Stimulated activated CD4-positive, alpha-beta T cell treated with anti-CD3 and anti-CD28 coated beads, Interleukin-4, amount 100 ng/mL, for 48 hours (primary cell): ENCODE measurements around the gene RANBP10.
"Not testable (repeated sequence)": the region's sequence is repeated elsewhere in the genome, so short reads cannot be mapped to it uniquely, and the experiment has no call there.

Source experiments
- DNase-seq, 2 donors: peaks; one replicate each; pipeline ENCODE4 v3.0.0-alpha.2; 2020; ENCODE audit warnings: low read depth in 2 of 2

RANBP10 gene

DNA sequence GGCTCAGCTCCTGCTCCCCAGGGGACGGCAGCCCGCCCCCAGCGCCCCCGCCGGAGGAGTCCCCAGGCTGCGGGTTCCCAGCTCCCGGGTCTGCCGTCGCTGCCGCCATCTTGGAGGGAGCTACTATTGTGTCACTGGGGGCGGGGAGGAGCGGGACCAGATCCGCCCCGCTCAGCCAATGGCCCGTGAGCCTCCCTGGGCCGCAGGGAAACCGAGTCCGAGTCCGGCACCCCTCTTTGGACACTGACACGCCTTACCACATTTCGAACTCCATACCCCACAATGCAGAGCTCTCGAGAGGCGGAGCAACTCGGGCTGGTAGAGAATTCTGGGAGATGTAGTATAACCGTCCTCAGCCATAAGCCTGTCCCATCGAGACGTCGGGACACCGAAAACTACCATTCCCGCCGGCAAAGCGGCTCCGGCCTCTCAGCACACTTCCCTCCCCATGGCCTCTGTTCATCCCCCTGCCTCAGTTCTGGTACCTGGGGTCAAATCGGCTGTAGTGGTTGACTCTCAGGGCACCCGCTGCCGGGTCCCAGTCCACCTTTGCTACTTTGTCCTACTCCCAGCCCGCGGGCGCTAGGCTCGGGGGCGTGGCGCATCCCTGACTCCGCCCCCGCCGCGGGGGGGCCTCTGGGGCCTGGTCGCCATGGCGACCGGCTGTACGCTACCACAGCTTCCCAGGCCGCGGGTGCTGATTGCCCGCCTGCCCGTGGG is at the start of gene RANBP10, which contains the start of gene TSNAXIP1:
TSS of gene RANBP10 (minus strand) at position 133 of the 720 bp plus-strand sequence. CDS start at position 109, 24 bp downstream.
TSS of gene TSNAXIP1 (plus strand) at position 462 of the 720 bp plus-strand sequence. CDS start 261 bp downstream, outside the sequence.
- peak; percentile 89 to 95 for DNase-seq

DNA sequence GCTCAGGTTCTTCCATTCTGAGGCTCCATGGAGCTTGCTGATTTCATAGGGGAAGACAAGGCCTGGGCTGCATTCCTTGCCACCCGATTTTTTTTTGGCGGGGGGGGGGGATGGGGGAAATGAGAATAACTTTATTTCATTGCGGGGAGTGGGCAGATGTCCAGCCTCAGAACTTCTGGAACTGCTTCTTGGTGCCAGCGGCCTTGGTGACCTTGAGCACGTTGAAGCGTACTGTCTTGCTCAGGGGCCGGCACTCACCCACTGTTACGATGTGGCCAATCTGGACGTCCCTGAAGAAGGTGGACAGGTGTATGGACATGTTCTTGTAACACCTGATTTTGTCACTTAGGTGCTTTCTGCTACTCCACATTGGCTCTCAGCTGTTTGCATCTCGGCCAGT is 49.4 kb upstream of the RANBP10 start:
- no peak for DNase-seq

DNA sequence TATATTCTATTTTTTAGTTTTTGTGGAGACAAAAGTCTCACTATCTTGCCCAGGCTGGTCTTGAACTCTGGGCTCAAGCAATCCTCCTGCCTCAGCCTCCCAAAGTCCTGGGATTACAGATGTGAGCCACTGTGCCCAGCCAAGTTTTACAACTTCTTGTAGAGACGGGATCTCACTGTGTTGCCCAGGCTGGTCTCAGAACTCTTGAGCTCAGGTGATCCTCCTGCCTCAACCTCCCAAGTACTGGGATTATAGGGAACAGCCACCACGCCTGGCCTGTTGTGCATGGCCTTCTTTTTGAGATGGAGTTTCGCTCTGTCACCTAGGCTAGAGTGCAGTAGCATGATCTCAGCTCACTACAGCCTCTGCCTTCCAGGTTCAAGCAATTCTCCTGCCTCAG is 47.3 kb upstream of the RANBP10 start:
- DNase-seq = no peak

DNA sequence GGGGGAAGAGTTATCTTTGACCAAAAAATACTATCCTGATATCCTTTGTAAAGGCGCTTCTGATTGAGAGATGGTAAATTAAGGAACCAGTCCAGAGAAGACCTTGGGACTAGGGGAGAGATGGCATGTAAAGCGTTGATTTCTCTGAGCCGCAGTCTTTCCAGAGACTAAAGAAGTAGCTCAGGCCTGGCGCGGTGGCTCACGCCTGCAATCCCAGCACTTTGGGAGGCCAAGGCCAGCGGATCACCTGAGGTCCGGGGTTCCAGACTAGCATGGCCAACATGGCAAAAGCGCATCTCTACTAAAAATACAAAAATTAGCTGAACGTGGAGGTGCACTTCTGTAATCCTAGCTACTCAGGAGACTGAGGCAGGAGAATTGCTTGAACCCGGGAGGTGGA is 41.8 kb upstream of the RANBP10 start:
- DNase-seq = no peak

DNA sequence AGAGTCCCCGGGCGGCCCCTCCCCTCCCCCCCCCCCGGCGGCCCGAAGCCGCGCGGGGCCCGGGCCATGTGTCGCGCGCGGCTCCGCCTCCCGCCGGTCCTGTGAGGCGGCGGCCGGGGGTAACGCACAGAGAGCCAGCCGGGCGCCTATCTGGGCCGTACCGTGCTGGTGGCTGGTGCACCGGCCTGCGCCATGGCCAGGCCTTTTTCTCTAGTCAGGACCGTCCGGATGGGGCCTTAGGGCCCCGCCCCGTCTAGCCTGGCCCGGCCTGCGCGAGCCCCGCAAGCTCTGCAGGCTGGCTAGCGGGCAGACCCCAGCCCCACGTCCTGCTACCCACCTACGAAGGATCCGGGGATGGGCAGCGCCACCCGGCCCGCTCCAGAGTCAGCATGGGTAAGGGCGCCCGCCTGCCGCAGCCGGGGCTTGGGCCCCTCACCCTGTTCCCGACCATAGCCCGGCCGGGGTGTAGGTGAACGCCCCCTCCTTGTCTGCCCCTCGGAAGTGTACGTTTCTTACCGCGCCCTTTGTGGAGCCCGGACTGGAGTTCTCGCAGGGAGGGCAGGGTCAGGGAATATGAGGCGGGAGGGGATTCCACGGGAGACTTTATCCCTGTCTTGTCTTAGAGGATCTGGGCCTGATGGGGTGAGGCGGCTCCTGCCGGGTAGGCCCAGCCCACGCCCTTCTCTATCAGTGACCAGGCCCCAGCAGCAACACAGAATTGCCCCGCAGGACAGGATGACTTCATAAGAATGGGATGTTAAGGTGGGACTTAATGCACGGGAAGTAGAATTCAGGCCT is 40.9 kb upstream of the RANBP10 start, which contains the start of gene CENPT:
TSS of gene CENPT (minus strand) at position 630 of the 798 bp plus-strand sequence. CDS start 13,834 bp downstream, outside the sequence.
- DNase-seq = no peak

DNA sequence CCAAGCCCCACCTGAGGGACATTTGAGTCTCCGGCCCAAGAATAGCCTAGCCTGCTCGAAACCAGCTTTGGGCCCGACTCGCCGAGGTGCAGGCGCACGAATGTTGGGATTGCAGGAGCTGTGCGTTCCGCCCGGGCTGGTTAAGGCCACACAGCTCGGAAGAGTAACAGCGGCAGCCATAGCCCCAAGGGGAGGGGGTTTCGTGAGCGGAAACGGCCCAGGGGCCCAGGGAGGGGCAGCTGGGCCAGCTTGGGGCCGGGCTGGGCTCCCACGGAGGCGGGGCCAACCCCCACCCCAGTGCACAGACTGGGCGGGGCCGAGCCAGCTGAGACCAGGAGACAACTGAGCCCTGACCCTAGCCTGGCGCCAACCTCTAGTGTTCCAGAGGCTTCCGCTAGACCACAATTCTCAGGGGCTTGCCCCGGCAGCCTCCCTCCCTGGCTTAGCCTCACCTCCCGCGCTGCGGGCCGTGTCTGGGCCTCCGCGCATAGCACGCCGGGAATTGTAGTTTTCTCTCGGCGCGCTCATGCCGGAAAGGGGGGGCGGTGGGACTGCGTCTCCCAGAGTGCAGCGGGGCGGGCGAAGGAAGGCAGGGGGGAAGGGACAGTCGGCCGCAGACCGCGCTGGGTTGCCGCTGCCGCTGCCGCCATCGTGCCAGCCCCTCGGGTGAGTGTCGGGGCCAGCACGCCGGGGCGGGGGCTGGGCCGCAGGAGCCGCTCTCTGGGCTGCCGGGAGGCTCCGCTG is 40.1 kb upstream of the RANBP10 start, which contains the start of gene NUTF2:
TSS of gene NUTF2 (plus strand) at position 614 of the 744 bp plus-strand sequence. CDS start 18,198 bp downstream, outside the sequence.
- peak; percentile 93 to 97 for DNase-seq

DNA sequence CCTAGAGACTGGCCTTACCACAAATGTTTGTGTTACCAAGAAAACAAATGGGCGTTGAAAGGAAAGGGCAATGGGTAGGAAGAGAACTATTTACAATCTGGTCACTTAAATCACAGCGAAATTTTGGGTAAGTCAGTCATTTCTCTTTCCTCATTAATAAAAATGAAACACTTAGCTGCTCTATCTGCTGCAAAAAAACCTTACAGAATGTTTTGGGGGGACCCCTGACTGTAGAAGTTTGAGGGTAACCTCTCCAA is 39.6 kb upstream of the RANBP10 start:
- no peak for DNase-seq

DNA sequence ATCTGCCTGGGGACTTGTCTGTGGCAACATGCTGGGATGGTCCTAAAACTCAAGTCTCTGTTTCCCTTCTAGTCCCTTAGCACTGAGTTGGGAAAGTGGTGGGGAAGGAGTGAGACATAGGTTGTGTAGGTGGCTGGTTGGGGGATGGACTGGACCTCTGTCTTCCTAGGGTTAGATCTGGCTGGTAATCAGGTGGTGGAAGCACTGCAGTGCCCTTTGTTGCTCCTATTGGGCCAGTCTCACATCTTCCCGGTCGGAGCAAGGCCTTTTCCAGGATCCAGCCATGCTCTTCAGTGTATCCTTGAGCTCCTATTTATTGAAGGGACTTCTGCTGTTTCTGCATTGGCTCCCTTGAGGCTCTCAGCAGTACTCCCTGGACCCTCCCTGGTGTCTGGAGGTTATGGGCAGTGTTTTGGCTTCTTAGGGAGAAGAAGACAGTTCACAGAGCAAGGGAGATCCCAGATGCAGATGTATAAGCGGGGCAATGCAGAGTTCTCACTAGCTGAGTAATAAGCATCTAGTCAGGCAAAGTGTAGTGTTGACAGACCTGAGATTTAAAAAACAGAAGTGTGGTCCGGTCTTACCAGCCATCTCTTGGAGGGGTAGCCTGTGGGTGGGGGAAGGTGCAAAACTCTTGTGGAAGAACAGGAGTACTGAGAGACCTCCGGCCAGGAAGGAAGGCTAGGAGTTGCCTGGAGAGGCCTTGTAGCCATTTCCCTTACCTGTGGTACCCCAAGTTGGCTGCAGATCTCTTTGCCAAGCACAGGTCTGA is 39.1 kb upstream of the RANBP10 start:
- no peak for DNase-seq

DNA sequence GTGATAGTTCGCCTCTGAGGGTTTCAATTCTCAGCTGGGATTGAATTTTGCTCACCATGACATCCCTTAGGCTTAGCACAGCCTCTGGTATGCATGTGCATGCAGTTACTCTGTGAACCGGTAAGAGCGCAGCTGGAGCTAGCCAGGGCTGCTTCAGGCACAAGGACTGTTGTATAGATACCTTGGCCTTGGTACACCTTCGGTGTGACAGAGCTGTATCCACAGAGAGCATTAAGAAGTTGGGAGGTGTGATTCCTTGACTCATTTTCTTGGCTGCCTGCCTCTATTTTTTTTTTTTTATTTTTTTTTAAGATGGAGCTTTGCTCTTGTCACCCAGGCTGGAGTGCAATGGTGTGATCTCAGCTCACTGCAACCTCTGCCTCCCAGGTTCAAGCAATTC is 38.1 kb upstream of the RANBP10 start:
- no peak for DNase-seq

DNA sequence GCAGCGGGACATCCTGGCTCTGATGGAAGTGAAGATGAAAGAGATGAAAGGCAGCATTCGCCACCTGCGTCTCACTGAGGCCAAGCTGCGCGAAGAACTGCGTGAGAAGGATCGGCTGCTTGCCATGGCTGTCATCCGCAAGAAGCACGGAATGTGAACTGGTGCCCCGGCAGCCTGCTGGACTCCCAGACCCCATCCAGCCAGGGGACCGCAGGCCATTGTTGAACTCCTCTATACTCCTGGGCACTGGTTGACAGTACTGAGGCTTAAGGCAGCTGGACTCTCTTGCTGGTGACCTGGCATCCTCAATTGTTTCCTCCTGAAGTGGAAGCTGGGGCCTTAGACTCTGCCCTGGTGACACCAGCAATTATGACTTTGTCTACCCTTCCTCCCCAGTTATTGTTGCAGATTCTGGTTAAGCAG is 37.0 kb upstream of the RANBP10 start:
- DNase-seq = peak in 1 of 2 donors; percentile 27

DNA sequence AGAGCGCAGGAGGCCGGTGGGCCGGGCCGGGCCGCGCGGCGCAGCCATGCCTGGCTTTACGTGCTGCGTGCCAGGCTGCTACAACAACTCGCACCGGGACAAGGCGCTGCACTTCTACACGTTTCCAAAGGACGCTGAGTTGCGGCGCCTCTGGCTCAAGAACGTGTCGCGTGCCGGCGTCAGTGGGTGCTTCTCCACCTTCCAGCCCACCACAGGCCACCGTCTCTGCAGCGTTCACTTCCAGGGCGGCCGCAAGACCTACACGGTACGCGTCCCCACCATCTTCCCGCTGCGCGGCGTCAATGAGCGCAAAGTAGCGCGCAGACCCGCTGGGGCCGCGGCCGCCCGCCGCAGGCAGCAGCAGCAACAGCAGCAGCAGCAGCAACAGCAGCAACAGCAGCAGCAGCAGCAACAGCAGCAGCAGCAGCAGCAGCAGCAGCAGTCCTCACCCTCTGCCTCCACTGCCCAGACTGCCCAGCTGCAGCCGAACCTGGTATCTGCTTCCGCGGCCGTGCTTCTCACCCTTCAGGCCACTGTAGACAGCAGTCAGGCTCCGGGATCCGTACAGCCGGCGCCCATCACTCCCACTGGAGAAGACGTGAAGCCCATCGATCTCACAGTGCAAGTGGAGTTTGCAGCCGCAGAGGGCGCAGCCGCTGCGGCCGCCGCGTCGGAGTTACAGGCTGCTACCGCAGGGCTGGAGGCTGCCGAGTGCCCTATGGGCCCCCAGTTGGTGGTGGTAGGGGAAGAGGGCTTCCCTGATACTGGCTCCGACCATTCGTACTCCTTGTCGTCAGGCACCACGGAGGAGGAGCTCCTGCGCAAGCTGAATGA is 36.4 kb upstream of the RANBP10 start:
- DNase-seq = peak; percentile 51

DNA sequence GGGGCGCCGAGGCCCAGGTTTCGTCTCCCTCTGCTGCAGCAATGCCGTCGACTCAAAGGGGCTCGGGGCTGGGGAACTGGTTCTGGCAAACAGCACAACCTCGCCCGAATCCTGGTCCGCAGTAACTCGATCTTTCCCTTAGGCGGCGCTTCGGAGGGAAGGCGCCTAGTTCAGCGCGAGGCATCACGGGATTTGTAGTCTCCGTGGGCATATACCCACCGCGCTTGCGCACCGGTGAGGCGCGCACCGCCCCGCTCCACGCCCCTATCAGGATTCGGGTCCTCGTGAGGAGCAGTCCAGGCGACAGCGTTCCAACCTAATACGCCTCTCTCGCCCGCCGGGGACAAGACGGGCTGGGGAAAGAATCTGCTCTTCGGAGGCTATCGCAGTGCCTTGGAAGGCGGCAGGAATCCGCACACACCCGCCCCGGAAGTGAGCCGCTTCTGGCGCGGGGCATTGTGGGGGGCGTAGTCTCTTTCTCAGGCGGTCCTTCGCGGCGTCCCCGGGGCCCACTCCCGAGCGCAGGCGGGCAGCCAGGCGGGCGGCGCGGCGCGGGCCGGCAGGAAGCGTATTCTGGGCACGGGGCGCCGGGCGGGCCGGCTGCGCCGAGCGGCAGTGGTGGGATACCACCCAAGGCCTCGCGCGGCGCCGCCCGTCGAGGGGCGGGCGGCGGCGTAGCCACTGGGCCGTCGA is 35.6 kb upstream of the RANBP10 start, which contains the start of gene THAP11:
TSS of gene THAP11 (plus strand) at position 505 of the 693 bp plus-strand sequence. CDS start 235 bp downstream, outside the sequence.
- DNase-seq = peak; percentile 89 to 90

DNA sequence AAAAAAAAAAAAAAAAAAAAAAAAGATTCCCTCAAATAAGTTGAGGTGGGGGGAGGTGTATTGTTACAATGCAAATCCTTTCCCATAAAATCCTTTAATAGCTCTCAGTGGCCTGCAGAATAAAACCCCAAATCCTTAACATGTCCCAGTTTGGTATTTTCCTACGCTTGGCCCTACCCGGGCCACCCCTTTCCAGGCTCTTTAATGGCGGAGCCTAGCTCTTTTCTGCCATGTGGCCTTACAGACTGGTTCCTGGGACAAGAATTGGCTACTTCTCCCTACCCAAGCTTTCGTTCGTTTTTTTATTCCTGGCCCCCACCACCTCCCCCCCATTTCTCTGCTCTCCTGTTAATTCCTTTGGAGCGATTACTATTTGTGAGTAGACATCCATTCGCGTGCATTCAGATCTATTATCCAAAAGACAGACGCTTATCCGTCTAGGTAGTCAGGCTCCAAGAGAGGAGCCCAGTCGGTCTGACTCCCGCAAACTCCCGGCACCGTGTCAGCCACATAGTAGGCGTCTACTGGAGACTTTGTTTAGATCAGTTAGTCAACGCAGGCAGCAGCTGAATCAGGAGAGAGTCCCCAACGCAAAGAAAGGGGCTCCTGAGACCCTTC is 34.9 kb upstream of the RANBP10 start:
- no peak for DNase-seq

DNA sequence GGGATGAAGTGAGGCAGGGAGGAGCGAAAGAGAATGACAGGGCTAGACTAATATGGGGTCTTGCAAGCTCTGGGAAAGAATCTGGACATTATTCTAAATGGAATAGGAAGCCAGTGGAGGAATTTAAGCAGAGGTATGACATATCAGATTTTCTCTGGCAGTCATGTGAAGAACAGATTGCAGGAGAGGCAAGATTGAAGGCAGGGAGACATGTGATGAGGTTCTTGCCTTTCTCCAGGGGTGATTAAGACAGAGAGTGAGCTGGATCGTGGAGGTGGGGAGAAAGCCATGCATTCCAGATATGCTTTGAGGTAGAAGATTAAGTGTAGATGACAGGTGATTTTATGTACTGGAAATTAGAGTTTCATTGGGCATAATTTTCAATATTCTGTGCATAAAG is 31.5 kb upstream of the RANBP10 start:
- no peak for DNase-seq

DNA sequence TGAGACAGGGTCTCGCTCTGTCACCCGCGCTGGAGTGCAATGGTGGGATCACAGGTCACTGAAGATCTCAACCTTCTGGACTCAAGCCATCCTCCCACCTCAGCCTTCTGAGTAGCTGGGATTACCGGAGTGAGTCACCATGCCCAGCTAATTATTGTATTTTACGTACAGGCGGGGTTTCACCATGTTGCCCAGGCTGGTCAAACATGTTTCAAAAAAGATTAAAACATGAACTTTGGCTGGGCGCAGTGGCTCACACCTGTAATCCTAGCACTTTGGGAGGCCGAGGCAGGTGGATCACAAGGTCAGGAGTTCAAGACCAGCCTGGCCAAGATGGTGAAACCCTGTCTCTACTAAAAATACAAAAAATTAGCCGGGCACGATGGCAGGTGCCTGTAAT is 30.8 kb upstream of the RANBP10 start:
- DNase-seq = not testable (repeated sequence)

DNA sequence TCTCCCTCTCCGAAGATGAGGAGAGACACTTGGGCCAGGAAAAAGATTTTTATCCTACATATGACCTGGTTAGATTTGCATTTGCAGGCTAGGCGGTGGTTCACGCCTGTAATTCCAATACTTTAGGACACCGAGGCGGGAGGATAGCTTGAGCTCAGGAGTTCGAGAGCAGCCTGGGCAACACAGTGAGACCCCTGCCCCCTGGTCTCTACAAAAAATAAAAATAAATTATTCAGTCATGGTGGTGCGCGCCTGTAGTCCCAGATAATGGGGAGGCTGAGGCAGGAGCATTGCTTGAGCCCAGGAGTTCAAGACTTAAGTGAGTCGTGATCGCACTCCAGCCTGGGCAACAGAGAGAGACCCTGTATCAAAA is 27.9 kb upstream of the RANBP10 start:
- no peak for DNase-seq

DNA sequence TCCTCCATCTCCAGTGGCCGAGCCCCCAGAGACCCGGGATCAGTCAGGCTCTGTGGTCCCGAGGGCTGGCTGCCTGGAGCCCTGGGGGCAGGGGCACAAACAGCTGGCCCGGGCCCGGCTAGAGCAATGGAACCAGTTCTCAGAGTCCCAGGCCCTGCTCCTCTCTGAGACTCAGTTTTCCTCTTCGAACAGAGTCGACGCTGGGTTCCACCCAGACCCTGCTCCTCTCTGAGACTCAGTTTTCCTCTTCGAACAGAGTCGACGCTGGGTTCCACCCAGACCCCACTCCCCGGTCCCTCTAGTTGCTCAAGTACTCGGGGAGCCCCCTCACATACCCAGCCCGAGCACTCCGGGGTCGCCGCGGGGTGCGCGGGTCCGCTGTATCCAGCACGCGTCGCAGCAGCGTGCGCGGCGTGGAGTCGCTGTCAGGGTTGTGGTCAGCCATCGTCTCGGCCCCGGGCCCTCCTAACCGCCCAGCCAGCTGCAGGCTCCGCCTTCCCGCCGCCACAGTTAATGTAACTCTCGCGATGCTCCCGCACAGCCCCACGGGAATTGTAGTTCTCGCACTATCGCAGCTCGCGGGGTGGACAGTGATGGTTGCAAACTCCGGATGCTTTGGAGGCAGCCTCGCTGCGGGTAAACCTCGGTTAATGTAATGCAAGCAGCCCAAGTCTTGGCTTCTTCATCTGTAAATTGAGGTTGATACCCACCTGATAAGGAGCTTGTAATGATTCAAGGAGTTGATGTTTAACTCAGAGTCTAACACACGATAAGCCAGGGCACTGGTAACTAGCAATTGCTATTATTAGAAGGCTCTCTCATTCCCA is 27.3 kb upstream of the RANBP10 start:
- peak; percentile 89 to 91 for DNase-seq

DNA sequence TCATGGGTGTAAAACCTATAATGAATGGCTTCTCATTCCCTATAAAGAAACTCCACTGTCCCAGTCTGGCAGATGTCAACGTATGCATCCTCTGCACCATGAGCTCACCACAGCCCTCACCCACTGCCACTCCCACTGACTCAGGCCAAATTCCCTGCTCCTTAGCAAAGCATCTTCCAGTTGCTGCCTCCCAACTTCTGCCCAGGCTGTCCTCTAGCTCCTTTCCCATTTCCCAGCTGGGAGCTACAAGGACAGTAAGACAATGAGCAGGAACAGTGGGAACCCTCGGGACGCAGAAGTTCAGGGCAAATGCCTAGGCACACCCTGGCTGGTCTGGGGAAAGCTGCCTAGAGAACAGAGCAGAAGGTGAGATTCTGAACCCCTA is 26.7 kb upstream of the RANBP10 start:
- no peak for DNase-seq
